WI38 (cell line): ENCODE measurements around the gene UBE2F.

Experiments used
- H3K4me3 ChIP-seq: 2 replicates; pipeline ENCODE4 v1.5.1; 2011; ENCODE audit warnings: low read depth, mild to moderate bottlenecking, control low read depth, low read length
- TF ChIP-seq, protein P1 (sequence below): IDR thresholded peaks from 2 replicates; pipeline ENCODE4 v1.5.1; 2012; ENCODE audit warnings: low read depth, mild to moderate bottlenecking, control low read depth, low read length

UBE2F gene

DNA sequence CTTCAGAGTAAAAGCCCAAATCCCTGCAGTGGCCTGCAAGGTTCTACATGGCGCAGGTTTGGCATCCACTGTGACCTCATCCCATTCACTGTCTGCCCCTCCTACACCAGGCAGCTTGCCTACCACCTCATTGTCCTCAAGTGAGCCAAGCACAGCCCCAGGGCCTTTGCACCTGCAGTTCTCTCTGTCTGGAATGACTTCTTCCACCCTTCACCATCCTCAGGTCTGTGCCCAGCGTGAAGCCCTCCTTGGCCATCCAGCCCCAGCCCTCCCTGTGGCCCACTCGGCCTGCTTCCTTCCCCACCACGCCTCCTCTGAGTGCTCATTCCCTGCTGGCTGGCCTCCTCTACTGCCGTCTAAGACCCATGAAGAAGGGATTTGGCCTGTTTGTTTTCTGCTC, 32.6 kb upstream of the UBE2F start:
- no peak overlapping the region for H3K4me3 ChIP-seq
- TF ChIP-seq, protein P1, sequence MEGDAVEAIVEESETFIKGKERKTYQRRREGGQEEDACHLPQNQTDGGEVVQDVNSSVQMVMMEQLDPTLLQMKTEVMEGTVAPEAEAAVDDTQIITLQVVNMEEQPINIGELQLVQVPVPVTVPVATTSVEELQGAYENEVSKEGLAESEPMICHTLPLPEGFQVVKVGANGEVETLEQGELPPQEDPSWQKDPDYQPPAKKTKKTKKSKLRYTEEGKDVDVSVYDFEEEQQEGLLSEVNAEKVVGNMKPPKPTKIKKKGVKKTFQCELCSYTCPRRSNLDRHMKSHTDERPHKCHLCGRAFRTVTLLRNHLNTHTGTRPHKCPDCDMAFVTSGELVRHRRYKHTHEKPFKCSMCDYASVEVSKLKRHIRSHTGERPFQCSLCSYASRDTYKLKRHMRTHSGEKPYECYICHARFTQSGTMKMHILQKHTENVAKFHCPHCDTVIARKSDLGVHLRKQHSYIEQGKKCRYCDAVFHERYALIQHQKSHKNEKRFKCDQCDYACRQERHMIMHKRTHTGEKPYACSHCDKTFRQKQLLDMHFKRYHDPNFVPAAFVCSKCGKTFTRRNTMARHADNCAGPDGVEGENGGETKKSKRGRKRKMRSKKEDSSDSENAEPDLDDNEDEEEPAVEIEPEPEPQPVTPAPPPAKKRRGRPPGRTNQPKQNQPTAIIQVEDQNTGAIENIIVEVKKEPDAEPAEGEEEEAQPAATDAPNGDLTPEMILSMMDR: no peak

GRCh38 chr2:237935740-237936452, 30.9 kb upstream of the UBE2F start:
- no peak overlapping the region for H3K4me3 ChIP-seq
- TF ChIP-seq, protein P1: no peak

DNA sequence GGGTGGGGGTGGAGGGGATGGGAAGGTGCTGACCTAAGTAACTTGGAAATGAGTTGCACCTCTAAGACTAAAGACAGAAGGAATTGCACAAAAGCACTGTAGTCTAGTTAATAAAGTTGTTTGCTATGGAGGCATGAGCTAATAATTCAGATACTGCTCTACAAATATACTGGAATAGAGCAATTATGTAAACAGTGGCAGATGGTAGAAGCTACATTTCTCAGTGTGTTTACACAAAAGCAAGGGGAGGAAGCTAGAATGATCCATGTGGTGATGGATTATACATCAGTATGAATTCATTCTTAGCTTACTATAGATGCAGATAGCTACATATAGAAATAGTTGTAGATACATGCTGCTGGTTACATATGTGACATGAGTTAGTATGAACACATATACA, 27.6 kb upstream of the UBE2F start:
- TF ChIP-seq, protein P1: no peak
- no peak overlapping the region for H3K4me3 ChIP-seq

- TF ChIP-seq, protein P1: no peak
- H3K4me3 ChIP-seq: no peak overlapping the region
Measured at GRCh38 chr2:237940828-237941227, 26.0 kb upstream of the UBE2F start.

GRCh38 chr2:237941239-237941638, 25.6 kb upstream of the UBE2F start:
- TF ChIP-seq, protein P1: no peak
- no peak overlapping the region for H3K4me3 ChIP-seq

DNA sequence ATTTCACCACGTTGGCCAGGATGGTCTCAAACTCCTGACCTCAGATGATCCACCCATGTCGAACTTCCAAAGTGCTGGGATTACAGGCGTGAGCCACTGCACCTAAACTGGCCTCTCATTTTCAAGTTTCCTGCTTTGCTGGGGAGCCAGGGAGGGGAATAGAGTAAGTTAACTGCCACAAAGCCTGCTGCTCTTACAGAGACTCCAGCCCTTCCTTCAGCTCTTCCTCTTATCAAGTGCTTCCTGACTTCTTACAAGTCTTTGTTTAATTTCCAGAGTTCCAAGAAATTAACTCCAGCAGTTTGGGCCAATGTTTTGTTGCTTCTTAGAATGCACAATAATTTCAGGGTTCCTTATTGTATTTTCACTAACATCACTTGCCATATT, 24.3 kb upstream of the UBE2F start:
- TF ChIP-seq, protein P1: no peak
- H3K4me3 ChIP-seq: no peak overlapping the region

DNA sequence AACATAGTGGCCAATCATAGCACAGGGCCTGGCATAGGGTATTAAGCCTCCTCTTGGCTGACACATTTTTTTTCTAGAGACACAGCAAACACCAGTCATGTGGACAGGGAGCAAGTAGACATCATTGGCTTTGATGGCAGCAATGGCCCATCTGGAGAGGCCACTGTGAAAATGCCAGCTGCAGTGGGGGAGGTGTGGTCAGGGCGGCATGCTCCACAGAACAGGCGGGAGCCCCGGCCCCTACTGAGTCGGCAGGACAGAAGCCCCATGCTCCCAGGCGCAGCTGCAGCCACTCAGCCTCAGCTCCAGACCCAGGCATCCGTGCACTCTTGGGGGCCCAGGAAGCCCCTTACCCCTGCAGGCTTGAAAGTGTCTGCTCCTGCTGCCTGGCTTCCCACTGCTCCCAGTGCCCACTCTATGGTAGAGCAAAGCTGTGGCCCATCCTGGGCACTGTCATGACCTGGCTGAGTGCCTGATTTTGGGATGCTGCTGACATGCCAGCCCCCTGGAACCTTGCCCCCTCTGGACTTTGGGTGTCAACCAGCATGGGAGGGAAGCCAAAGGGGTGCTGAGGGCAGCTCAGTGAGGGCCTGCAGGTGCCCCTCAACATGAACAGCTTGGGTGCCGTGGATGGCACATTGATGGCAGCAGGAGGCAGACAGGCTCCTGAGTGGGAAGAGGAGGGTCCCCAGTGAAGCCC, 23.3 kb upstream of the UBE2F start:
- TF ChIP-seq, protein P1: no peak
- no peak overlapping the region for H3K4me3 ChIP-seq
